ENCODE measurements around the gene CTNND1.

- TF ChIP-seq CTCF (IDR thresholded peaks at IDR 0.05; ENCODE audit: poor library complexity) (no peak), EZH2 (IDR thresholded peaks at IDR 0.05; ENCODE audit: borderline replicate concordance) (no peak), EZH2phosphoT487 (IDR thresholded peaks at IDR 0.05; ENCODE audit: low read depth, severe bottlenecking, unreplicated experiment) (no peak)
Observed at GRCh38 chr11:57823859-57824258, 62.3 kb downstream of the CTNND1 start.

Data from hepatocyte (in vitro differentiated cells).